OCI-LY7 (cell line): ENCODE measurements around the gene MACC1. TPM values are rescaled to one million over a fixed set of nuclear protein-coding genes. Genes with fewer than 3 reads are reported as not detected.

ENCODE experiments used
- BruUV-seq: library from RNA; stranded (reverse); fragments of 400-500 nt; replicated peaks from 2 replicates; lab custom pipeline; 2021; lab: Mats Ljungman, UMichigan
- CTCF ChIA-PET: fragments of 300-600 bp; sonication (Branson Sonifier 250); formaldehyde crosslinking; loops from one replicate; lab custom pipeline; 2022; ENCODE audit warnings: antibody characterized with exemption; ENCODE audit not compliant: unreplicated experiment; lab: Charles Lee
- POLR2A ChIA-PET: fragments of 300-600 bp; sonication (Branson Sonifier 250); formaldehyde crosslinking; loops from one replicate; lab custom pipeline; 2022; ENCODE audit warnings: antibody characterized with exemption; lab: Charles Lee
- DNase-seq: peaks from one replicate; pipeline ENCODE4 v3.0.0-alpha.2; 2015; ENCODE audit warnings: low spot score
- H2AFZ ChIP-seq: fragments of 200-600 bp; sonication (generic), shearing (Covaris generic); 2 replicates; pipeline ENCODE4 v1.6.1; 2014; ENCODE audit warnings: mild to moderate bottlenecking, antibody characterized with exemption, low read length, moderate library complexity
- H3K27ac ChIP-seq: fragments of 200-600 bp; sonication (generic); 2 replicates; pipeline ENCODE4 v1.5.1; 2014; ENCODE audit warnings: mixed run types, low read depth, mild to moderate bottlenecking, moderate library complexity, low read length, inconsistent platforms; ENCODE audit not compliant: poor library complexity, severe bottlenecking
- H3K36me3 ChIP-seq: fragments of 200-600 bp; sonication (generic); 2 replicates; pipeline ENCODE4 v1.6.1; 2014; ENCODE audit warnings: mild to moderate bottlenecking, antibody characterized with exemption, low read length, moderate library complexity, mixed read lengths; ENCODE audit not compliant: insufficient read depth
- H3K4me1 ChIP-seq: fragments of 200-600 bp; sonication (generic); 2 replicates; pipeline ENCODE4 v1.5.1; 2014; ENCODE audit warnings: mild to moderate bottlenecking, low read length; ENCODE audit not compliant: insufficient read depth, poor library complexity, severe bottlenecking
- H3K4me2 ChIP-seq: fragments of 200-600 bp; sonication (generic); 2 replicates; pipeline ENCODE4 v1.6.1; 2014; ENCODE audit warnings: mild to moderate bottlenecking, low read length
- H3K4me3 ChIP-seq: fragments of 200-600 bp; sonication (generic); 2 replicates; pipeline ENCODE4 v1.5.1; 2014; ENCODE audit warnings: mild to moderate bottlenecking, low read depth, low read length; ENCODE audit not compliant: poor library complexity, severe bottlenecking
- H3K79me2 ChIP-seq: fragments of 200-600 bp; sonication (generic); 2 replicates; pipeline ENCODE4 v1.6.1; 2016; ENCODE audit warnings: low read depth, mild to moderate bottlenecking, low read length, moderate library complexity, mixed read lengths; ENCODE audit not compliant: insufficient read depth
- H3K9me2 ChIP-seq: fragments of 200-600 bp; sonication (generic); 2 replicates; pipeline ENCODE4 v1.6.1; 2016; ENCODE audit warnings: mild to moderate bottlenecking, low read length, mixed read lengths; ENCODE audit not compliant: insufficient read depth
- H3K9me3 ChIP-seq: fragments of 200-600 bp; sonication (generic); 2 replicates; pipeline ENCODE4 v1.6.1; 2014; ENCODE audit warnings: mild to moderate bottlenecking, mixed run types, low read length, mixed read lengths
- H4K20me1 ChIP-seq: fragments of 200-600 bp; sonication (generic); 2 replicates; pipeline ENCODE4 v1.6.1; 2014; ENCODE audit warnings: mild to moderate bottlenecking, antibody characterized with exemption, low read length, moderate library complexity, mixed read lengths; ENCODE audit not compliant: insufficient read depth
- CTCF ChIP-seq: fragments of 200-600 bp; sonication (generic); conservative IDR thresholded peaks from 2 replicates; pipeline ENCODE4 v1.5.1; 2014; ENCODE audit warnings: mild to moderate bottlenecking, antibody characterized with exemption, low read length, moderate library complexity, mixed read lengths
- EZH2phosphoT487 ChIP-seq: fragments of 200-600 bp; sonication (generic); IDR thresholded peaks from 2 replicates; pipeline ENCODE4 v1.6.1; 2018; ENCODE audit warnings: low read depth, borderline replicate concordance, mild to moderate bottlenecking, mixed run types, antibody characterized with exemption, low read length, moderate library complexity, mixed read lengths
- intact Hi-C: fragments of 100-400 bp; cut with micrococcal nuclease; formaldehyde crosslinking; loops from one replicate; pipeline ENCODE4 v1.10.0; 2022; ENCODE audit not compliant: unreplicated experiment
- total RNA-seq, 2 experiments: library from RNA; depleted of rRNA in 1 of 2; stranded (reverse); fragments of >200 nt in 1 of 2; shearing (Covaris generic) in 1 of 2; gene quantifications; 2 replicates each; pipeline ENCODE4 v1.2.3, GENCODE V29; 2014 to 2022

The MACC1 gene
- total RNA-seq, 2 experiments from 2014 or later = 5.0 to 11.1 TPM

- no peak overlapping the region for H3K4me2 ChIP-seq
- no peaks in the 10 kb centered on the region; the same call in 1 of the 2 replicates for H3K36me3 ChIP-seq
- intact Hi-C loops = no loop called here
Measured at GRCh38 chr7:20153999-20154398, 63.2 kb downstream of the MACC1 start.

GRCh38 chr7:20153567-20153966, 63.6 kb downstream of the MACC1 start:
- POLR2A ChIA-PET = interaction anchor here (0.6 kb wide), 1 partner anchor 50 kb away, joined by 3 read pairs; no protein-coding TSS in a partner anchor
- H3K4me2 ChIP-seq = no peak overlapping the region
- intact Hi-C loops = no loop called here
- no peaks in the 10 kb centered on the region for H3K9me2 ChIP-seq
- DNase-seq = no peak
- H3K9me3 ChIP-seq = no peaks in the 10 kb centered on the region
- H3K79me2 ChIP-seq = no peaks in the 10 kb centered on the region
- no peak overlapping the region for H3K4me3 ChIP-seq
- H3K4me1 ChIP-seq = no peaks in the 10 kb centered on the region
- no peaks in the 10 kb centered on the region for H4K20me1 ChIP-seq
- no peak overlapping the region for H2AFZ ChIP-seq
- CTCF ChIA-PET = no interaction called here
- H3K27ac ChIP-seq = no peak overlapping the region
- TF ChIP-seq CTCF (no peak), EZH2phosphoT487 (no peak)
- no TSS peak for BruUV-seq
- H3K36me3 ChIP-seq = no peaks in the 10 kb centered on the region; the same call in 1 of the 2 replicates

More at GRCh38 chr7:20153999-20154398, 63.2 kb downstream of the MACC1 start:
- no peak for DNase-seq
- Histone ChIP-seq H3K27ac (no peak overlapping the region), H4K20me1 (no peaks in the 10 kb centered on the region), H3K9me2 (no peaks in the 10 kb centered on the region), H3K4me1 (no peaks in the 10 kb centered on the region), H2AFZ (no peak overlapping the region), H3K4me3 (no peak overlapping the region), H3K79me2 (no peaks in the 10 kb centered on the region), H3K9me3 (no peaks in the 10 kb centered on the region)
- CTCF ChIA-PET = no interaction called here
- TF ChIP-seq EZH2phosphoT487 (no peak), CTCF (no peak)
- POLR2A ChIA-PET = interaction anchor here (0.6 kb wide), 1 partner anchor 50 kb away, joined by 3 read pairs; no protein-coding TSS in a partner anchor
- BruUV-seq = no TSS peak

GRCh38 chr7:20152511-20152910, 64.7 kb downstream of the MACC1 start:
- intact Hi-C loops = no loop called here
- H3K9me3 ChIP-seq = no peaks in the 10 kb centered on the region
- no peaks in the 10 kb centered on the region for H3K9me2 ChIP-seq
- H3K27ac ChIP-seq = no peak overlapping the region
- ChIA-PET CTCF (no interaction called here), POLR2A (no interaction called here)
- no peak overlapping the region for H3K4me2 ChIP-seq
- H3K36me3 ChIP-seq = no peaks in the 10 kb centered on the region; the same call in 1 of the 2 replicates
- TF ChIP-seq EZH2phosphoT487 (no peak), CTCF (no peak)
- no peaks in the 10 kb centered on the region for H3K79me2 ChIP-seq
- no peak for DNase-seq
- no peaks in the 10 kb centered on the region for H3K4me1 ChIP-seq
- no peak overlapping the region for H2AFZ ChIP-seq
- H3K4me3 ChIP-seq = no peak overlapping the region
- no peaks in the 10 kb centered on the region for H4K20me1 ChIP-seq
- no TSS peak for BruUV-seq
